Activated T-cell treated with anti-CD3 and anti-CD28 coated beads for 4 hours (primary cell): ENCODE data around the gene MMP25.
"Not testable (repeated sequence)": the region's sequence is repeated elsewhere in the genome, so short reads cannot be mapped to it uniquely, and the experiment has no call there.

Experiments
- DNase-seq: peaks from one replicate; pipeline ENCODE4 v3.0.0-alpha.2; 2020

The MMP25 gene

GRCh38 chr16:3030222-3031212 is 15.8 kb upstream of the MMP25 start:
- DNase-seq, result no peak

- no peak for DNase-seq
Measured at GRCh38 chr16:3032624-3033023, 13.7 kb upstream of the MMP25 start.

- DNase-seq, result no peak
Measured at GRCh38 chr16:3035289-3035971, 10.9 kb upstream of the MMP25 start.

GRCh38 chr16:3035972-3036725 is 10.2 kb upstream of the MMP25 start:
- DNase-seq, result no peak

- no peak for DNase-seq
Measured at GRCh38 chr16:3036726-3037315, 9.5 kb upstream of the MMP25 start, which contains the start of gene BICDL2. TSS of gene BICDL2 (minus strand) at chr16:3036944. CDS start at chr16:3035496, 1,448 bp downstream.

GRCh38 chr16:3038256-3038655 is 8.1 kb upstream of the MMP25 start:
- no peak for DNase-seq

DNA sequence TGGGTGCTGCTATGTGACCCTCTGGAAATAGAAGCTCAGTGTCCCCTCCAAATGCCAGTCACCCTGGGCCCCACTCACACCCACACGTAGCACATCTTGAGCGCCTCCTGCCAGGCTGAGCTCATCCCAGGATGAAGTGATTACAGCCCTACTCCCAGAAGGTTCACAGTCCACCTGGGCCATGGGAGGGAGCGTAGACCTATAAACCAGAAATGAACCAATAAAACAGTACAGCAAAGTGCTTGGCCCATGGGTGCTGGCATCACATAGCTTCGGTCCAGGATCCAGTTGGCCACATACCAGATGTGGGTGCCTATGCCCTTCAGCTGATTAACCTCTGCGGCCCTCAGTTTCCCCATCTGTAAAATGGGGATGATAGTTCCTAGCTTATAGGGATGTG is 7.5 kb upstream of the MMP25 start:
- no peak for DNase-seq

DNA sequence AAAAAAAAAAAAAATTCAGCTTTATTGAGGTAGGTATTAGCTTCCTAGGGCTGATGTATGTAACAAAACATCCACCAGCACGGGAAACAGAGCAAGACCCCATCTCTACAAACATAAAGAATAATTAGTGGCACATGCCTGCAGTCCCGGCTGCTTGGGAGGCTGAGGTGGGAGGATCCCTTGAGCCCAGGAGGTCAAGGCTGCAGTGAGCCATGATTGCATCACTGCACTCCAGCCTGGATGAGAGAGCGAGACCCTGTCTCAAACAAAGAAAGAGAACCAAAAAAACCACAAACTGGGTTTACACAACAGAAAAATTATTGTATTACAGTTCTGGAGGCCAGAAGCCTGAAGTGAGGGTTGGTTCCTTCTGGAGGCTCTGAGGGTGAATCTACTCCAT is 4.0 kb upstream of the MMP25 start:
- DNase-seq, result no peak

- no peak for DNase-seq
Measured at GRCh38 chr16:3044708-3045107, 1.7 kb upstream of the MMP25 start.

DNA sequence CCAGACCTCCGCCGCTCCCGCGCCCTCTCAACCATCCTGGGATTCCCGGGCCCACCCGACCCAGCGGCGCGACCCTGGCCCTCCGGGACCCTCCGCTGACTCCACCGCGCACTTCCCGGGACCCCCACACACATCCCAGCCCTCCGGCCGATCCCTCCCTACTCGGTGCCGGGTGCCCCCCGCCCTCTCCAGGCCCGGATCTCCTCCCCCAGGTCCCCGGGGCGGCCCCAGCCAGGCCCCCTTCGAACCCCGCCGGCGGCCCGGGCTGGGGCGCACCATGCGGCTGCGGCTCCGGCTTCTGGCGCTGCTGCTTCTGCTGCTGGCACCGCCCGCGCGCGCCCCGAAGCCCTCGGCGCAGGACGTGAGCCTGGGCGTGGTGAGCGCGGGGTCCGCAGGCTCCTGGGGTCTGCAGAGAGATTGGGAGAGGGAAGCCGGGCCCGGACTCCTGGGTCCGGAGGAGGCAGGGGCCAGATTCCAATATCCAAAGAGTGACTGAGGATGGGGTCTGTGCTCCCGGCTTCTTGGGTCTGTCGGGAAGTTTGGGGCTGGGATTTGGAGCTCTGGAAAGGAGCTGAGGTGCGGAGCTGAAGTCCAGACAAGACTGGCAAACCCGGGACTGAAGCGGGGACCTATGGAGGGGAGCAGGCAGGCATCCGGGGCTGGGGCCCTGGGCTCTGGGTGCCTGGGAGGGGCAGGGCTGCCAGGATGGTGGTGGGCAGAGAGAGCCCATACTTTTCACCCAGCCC is 453 bp downstream of the MMP25 start:
- DNase-seq, result no peak

DNA sequence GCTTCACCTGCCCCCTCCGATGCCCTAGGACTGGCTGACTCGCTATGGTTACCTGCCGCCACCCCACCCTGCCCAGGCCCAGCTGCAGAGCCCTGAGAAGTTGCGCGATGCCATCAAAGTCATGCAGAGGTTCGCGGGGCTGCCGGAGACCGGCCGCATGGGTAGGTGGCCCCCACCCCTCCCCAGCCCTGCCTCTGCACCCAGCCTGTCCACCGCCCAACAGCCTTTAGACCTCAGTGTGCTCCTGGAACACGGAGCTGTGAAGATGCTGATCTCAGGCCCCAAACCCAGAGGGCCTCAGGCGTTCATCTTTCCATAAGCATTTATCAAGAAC is 993 bp downstream of the MMP25 start:
- DNase-seq, result no peak

GRCh38 chr16:3049921-3050481 is 3.6 kb downstream of the MMP25 start:
- no peak for DNase-seq

GRCh38 chr16:3050487-3050886 is 4.1 kb downstream of the MMP25 start:
- DNase-seq, result no peak

- DNase-seq, result no peak
Measured at GRCh38 chr16:3051009-3051408, 4.6 kb downstream of the MMP25 start.

DNA sequence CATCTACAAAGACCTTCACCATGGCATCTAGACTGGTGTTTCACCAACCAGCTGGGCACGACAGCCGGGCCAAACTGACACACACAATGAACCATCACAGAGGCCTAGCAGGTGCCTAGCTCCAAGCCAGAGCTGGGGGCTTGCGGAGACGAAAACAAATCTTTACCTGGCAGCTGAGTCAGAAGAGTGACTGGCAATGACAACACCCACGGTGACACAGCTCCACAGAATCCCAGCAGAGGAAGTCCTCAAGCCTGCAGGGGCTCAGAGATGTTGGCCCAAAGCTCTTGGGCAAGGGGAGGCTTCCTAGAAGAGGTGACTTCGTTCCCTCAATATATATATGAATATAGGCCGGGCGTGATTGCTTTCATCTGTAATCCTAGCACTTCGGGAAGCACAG is 5.1 kb downstream of the MMP25 start:
- DNase-seq, result no peak

DNA sequence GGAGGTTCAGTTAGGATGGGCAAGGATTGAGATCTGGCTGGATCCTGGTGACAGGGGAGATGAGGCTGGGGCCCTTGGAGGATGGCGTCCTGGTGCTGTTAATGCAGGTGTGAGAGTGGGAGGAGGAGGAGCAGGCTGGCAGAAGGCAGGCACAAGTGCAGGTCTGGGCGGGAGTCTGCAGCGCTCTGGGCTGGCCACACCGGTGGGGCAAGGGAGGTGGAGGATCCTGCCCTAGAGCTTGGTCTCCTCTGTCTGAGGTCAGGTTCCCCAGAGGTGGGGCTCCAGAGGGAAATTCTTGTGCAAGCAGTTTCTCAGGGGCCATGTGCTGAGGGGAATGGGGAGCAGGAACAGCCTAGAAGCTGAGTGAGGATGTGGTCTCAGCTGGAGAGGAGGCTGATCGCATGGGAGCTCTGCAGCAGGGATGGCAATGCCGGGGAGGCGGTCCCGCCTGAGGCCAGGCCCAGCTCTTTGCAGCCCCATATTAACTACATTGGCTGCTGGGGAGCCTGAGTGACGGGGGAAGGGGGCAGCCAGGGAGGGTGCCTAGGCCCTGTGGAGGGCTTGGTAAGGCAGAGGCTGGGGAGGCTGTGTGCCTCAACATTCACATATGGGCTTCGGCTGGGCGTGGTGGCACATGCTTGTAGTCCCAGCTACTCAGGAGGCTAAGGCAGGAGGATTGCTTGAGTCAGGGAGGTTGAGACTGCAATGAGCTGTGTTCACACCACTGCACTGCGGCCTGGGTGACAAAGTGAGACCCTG is 6.4 kb downstream of the MMP25 start:
- not testable (repeated sequence) for DNase-seq

GRCh38 chr16:3053330-3053710 is 7.0 kb downstream of the MMP25 start:
- DNase-seq, result not testable (repeated sequence)

DNA sequence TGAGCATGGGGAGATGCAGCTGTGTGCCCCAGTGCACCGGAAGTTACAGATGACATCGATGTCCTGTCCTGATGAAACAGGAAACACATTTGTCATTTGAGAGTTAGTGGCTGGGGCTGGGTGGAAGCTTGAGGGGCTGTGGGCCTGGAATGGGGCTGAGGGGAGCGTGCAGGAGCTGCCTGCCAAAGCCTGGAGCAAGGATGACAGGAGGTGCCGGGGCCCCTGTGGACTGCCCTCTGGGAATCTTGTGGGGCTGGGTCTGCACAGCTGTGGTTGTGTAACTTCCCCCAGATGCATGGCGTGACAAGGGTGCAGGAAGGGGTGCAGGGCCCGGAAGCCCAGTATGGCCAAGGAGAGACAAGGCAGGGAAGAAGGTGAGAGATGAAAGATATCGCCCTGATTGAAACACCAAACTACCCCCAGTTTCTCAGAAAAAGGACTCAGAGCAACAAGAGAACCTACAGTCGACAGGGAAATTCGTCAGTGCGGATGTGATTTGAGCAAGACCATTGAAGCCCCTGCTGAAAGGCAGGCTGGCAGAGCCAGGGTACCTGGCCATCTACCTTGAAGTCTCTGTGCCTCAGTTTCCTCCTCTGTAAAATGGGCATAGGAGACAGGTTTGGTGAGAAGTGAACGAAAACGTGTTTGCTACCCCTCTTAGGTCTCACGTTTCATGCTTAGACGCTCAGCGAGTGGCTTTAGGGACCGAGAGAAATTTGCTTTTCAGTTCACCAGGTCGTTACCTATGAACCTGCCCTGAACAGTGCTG is 8.8 kb downstream of the MMP25 start:
- no peak for DNase-seq

- DNase-seq, result not testable (repeated sequence)
Measured at GRCh38 chr16:3055734-3056115, 9.4 kb downstream of the MMP25 start.
